Transverse colon (tissue), 4 donors: ENCODE data around the gene DNAJC19. TPM values are rescaled to one million over a fixed set of nuclear protein-coding genes. Genes with fewer than 3 reads are reported as not detected.

Source experiments
- DNase-seq: peaks from one replicate; pipeline ENCODE4 v3.0.0-alpha.2; 2019
- H3K27ac ChIP-seq, 4 donors: fragments of 200-600 bp; sonication (generic); 2 replicates each; pipeline ENCODE4 v1.5.1; 2016 to 2018; ENCODE audit warnings: inconsistent platforms in 4 of 4
- H3K27me3 ChIP-seq: fragments of 200-600 bp; sonication (generic); 2 replicates; pipeline ENCODE4 v1.5.1; 2017; ENCODE audit warnings: inconsistent platforms
- H3K36me3 ChIP-seq, 4 donors: fragments of 200-600 bp; sonication (generic); 2 replicates each; pipeline ENCODE4 v1.5.1; 2017 to 2019; ENCODE audit warnings: inconsistent platforms in 4 of 4
- H3K4me1 ChIP-seq, 4 donors: fragments of 200-600 bp; sonication (generic); 2 replicates each; pipeline ENCODE4 v1.5.1; 2017 to 2020; ENCODE audit warnings: inconsistent platforms in 4 of 4
- H3K4me3 ChIP-seq, 4 donors: fragments of 200-600 bp; sonication (generic); 1 replicate in 1 of 4; 2 replicates in 3 of 4; pipeline versions ENCODE4 v1.5.1 to v1.6.1; 2017 to 2019; ENCODE audit warnings: inconsistent platforms in 4 of 4
- H3K9me3 ChIP-seq, 2 donors: fragments of 200-600 bp; sonication (generic); 2 replicates each; pipeline ENCODE4 v1.5.1; 2017 to 2019; ENCODE audit warnings: inconsistent platforms in 2 of 2
- CTCF ChIP-seq, 5 experiments: fragments of 200-600 bp in 3 of 5; fragments of 450-650 bp in 2 of 5; sonication (generic) in 3 of 5; IDR thresholded peaks; 1 replicate in 2 of 5; 2 replicates in 3 of 5; pipeline ENCODE4 v1.5.1; 2016 to 2017; ENCODE audit warnings: antibody characterized with exemption in 5 of 5, inconsistent platforms in 3 of 5, mild to moderate bottlenecking in 2 of 5, moderate library complexity in 1 of 5
- EP300 ChIP-seq: sonication (generic); formaldehyde crosslinking; IDR thresholded peaks from one replicate; pipeline ENCODE4 v1.6.1; 2017; ENCODE audit warnings: antibody characterized with exemption, low read depth
- POLR2AphosphoS5 ChIP-seq, 3 donors: sonication (generic); formaldehyde crosslinking; IDR thresholded peaks; one replicate each; pipeline ENCODE4 v1.6.1; 2016; ENCODE audit warnings: antibody characterized with exemption in 3 of 3
- WGBS, 2 donors: methylation state at CpG; one replicate each; pipeline ENCODE4 v1.1.5; 2018; ENCODE audit warnings: low coverage in 1 of 2; 5-methylcytosine and 5-hydroxymethylcytosine counted together
- in situ Hi-C, 4 donors: fragments of 200-750 bp; cut with MboI; loops; one replicate each; pipeline versions ENCODE4 v1.15.0 to v1.15.1; 2017; ENCODE audit warnings: low sequenced_read_pairs in 3 of 4, low pct_ligation_motif_present in 1 of 4, low pct_unique_long_range_greater_than_20kb in 1 of 4
- intact Hi-C: fragments of 100-400 bp; cut with DNase I; formaldehyde crosslinking; loops from one replicate; pipeline ENCODE4 v1.15.1; 2023; ENCODE audit warnings: low total_unique reads
- total RNA-seq, 4 donors: library from RNA; depleted of rRNA; stranded (reverse); fragments of >200 nt; gene quantifications; one replicate each; pipeline ENCODE4 v1.1.0, GENCODE V29; 2016

DNAJC19 gene
- total RNA-seq, 4 donors from 2014 or later = 21.7 to 49.4 (median 30.9) TPM

- no peak for DNase-seq
- no peaks in the 10 kb centered on the region for H3K9me3 ChIP-seq
- no peak overlapping the region for H3K4me3 ChIP-seq
- H3K27ac ChIP-seq = no peak overlapping the region
- H3K27me3 ChIP-seq = no peaks in the 10 kb centered on the region
- in situ Hi-C loops (no loop called here), intact Hi-C loops (no loop called here)
- H3K4me1 ChIP-seq = peaks cover 0 to 16% (median 2%) of the 10 kb centered on the region in 4 donors
- WGBS, 2 donors = 90% methylated on average over 1 of the region's 1 CpG
- no peak for TF ChIP-seq EP300
- TF ChIP-seq POLR2AphosphoS5 (IDR thresholded peaks at IDR 0.05) = no peak
- no peak for TF ChIP-seq CTCF (IDR thresholded peaks at IDR 0.05)
- H3K36me3 ChIP-seq = peaks cover 0 to 10% (median 2%) of the 10 kb centered on the region in 4 donors
These were observed 54.9 kb downstream of the DNAJC19 start for GRCh38 chr3:180934638-180935037.

Other genes starting within 250 kb of the DNAJC19 start
- 100 to 1,000 TPM in 1 of 4 donors, 10 to 100 TPM in 3; 14.2 to 106 (median 58.9) TPM for gene FXR1, start 77.1 kb downstream of the DNAJC19 start, total RNA-seq